HepG2 (cell line): ENCODE data around the gene CLIP2.

Source experiments
- CAMTA2 ChIP-seq: sonication (generic); formaldehyde crosslinking; IDR thresholded peaks from 2 replicates; pipeline ENCODE4 v1.4.0; 2020; ENCODE audit warnings: mild to moderate bottlenecking, missing genetic modification reagents, borderline replicate concordance
- ELK4 ChIP-seq: sonication (generic); formaldehyde crosslinking; IDR thresholded peaks from 2 replicates; pipeline ENCODE4 v1.9.0; 2021; ENCODE audit warnings: missing genetic modification reagents, borderline replicate concordance
- ISL2 ChIP-seq: sonication (generic); formaldehyde crosslinking; IDR thresholded peaks from 2 replicates; pipeline ENCODE4 v1.5.0; 2020; ENCODE audit warnings: missing genetic modification reagents
- PBX3 ChIP-seq: sonication (generic); formaldehyde crosslinking; IDR thresholded peaks from 2 replicates; pipeline ENCODE4 v1.8.1; 2023; ENCODE audit warnings: missing genetic modification reagents, inconsistent platforms, borderline replicate concordance
- PHF8 ChIP-seq: sonication (generic); formaldehyde crosslinking; IDR thresholded peaks from 2 replicates; pipeline ENCODE4 v1.5.0; 2020; ENCODE audit warnings: missing genetic modification reagents
- POLR2A ChIP-seq, 2 experiments: IDR thresholded peaks; 2 replicates each; pipeline ENCODE4 v1.6.1; 2011; ENCODE audit warnings: low read depth in 2 of 2, low read length in 2 of 2, mild to moderate bottlenecking in 1 of 2, moderate library complexity in 1 of 2; ENCODE audit not compliant: insufficient read depth in 1 of 2
- POLR2AphosphoS5 ChIP-seq: IDR thresholded peaks from 2 replicates; pipeline ENCODE4 v1.6.1; 2012; ENCODE audit warnings: low read depth, low read length
- PPARG ChIP-seq: conservative IDR thresholded peaks from 2 replicates; pipeline ENCODE4 v1.6.1; 2016; ENCODE audit warnings: missing biosample characterization, missing genetic modification reagents
- TOE1 ChIP-seq: sonication (generic); formaldehyde crosslinking; IDR thresholded peaks from 2 replicates; pipeline ENCODE4 v1.4.0; 2020; ENCODE audit warnings: mild to moderate bottlenecking, missing genetic modification reagents
- ZZZ3 ChIP-seq: sonication (generic); formaldehyde crosslinking; IDR thresholded peaks from 2 replicates; pipeline ENCODE4 v1.4.0; 2020; ENCODE audit warnings: missing genetic modification reagents, mild to moderate bottlenecking, borderline replicate concordance
- TF ChIP-seq, protein P1 (sequence below): sonication (generic); formaldehyde crosslinking; IDR thresholded peaks from 2 replicates; pipeline ENCODE4 v1.4.0; 2020; ENCODE audit warnings: missing genetic modification reagents, mild to moderate bottlenecking, borderline replicate concordance
- TF ChIP-seq, protein P2 (sequence below): sonication (generic); formaldehyde crosslinking; IDR thresholded peaks from 2 replicates; pipeline ENCODE4 v1.5.0; 2020; ENCODE audit warnings: mild to moderate bottlenecking, missing genetic modification reagents, moderate library complexity

GRCh38 chr7:74318043-74318442 is 28.8 kb downstream of the CLIP2 start:
- no peak for TF ChIP-seq PHF8
- TF ChIP-seq ELK4 (CRISPR knock-in tag) = no peak
- no peak for TF ChIP-seq POLR2A (IDR thresholded peaks at IDR 0.05; ENCODE audit: insufficient read depth in 1 of 2, low read depth in 2 of 2, low read length in 2 of 2)
- TF ChIP-seq POLR2AphosphoS5 = no peak
- no peak for TF ChIP-seq ZZZ3
- TF ChIP-seq, protein P1, sequence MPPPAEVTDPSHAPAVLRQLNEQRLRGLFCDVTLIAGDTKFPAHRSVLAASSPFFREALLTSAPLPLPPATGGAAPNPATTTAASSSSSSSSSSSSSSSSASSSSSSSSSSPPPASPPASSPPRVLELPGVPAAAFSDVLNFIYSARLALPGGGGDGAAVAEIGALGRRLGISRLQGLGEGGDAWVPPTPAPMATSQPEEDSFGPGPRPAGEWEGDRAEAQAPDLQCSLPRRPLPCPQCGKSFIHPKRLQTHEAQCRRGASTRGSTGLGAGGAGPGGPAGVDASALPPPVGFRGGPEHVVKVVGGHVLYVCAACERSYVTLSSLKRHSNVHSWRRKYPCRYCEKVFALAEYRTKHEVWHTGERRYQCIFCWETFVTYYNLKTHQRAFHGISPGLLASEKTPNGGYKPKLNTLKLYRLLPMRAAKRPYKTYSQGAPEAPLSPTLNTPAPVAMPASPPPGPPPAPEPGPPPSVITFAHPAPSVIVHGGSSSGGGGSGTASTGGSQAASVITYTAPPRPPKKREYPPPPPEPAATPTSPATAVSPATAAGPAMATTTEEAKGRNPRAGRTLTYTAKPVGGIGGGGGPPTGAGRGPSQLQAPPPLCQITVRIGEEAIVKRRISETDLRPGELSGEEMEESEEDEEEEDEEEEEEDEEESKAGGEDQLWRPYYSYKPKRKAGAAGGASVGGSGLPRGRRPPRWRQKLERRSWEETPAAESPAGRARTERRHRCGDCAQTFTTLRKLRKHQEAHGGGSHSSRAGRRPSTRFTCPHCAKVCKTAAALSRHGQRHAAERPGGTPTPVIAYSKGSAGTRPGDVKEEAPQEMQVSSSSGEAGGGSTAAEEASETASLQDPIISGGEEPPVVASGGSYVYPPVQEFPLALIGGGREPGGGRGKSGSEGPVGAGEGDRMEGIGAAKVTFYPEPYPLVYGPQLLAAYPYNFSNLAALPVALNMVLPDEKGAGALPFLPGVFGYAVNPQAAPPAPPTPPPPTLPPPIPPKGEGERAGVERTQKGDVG (CRISPR knock-in tag) = no peak
- TF ChIP-seq PBX3 (CRISPR knock-in tag) = no peak
- TF ChIP-seq TOE1 (CRISPR knock-in tag) = no peak
- no peak for TF ChIP-seq CAMTA2 (CRISPR knock-in tag)
- no peak for TF ChIP-seq PPARG (CRISPR knock-in tag)
- no peak for TF ChIP-seq ISL2 (CRISPR knock-in tag)
- TF ChIP-seq, protein P2, sequence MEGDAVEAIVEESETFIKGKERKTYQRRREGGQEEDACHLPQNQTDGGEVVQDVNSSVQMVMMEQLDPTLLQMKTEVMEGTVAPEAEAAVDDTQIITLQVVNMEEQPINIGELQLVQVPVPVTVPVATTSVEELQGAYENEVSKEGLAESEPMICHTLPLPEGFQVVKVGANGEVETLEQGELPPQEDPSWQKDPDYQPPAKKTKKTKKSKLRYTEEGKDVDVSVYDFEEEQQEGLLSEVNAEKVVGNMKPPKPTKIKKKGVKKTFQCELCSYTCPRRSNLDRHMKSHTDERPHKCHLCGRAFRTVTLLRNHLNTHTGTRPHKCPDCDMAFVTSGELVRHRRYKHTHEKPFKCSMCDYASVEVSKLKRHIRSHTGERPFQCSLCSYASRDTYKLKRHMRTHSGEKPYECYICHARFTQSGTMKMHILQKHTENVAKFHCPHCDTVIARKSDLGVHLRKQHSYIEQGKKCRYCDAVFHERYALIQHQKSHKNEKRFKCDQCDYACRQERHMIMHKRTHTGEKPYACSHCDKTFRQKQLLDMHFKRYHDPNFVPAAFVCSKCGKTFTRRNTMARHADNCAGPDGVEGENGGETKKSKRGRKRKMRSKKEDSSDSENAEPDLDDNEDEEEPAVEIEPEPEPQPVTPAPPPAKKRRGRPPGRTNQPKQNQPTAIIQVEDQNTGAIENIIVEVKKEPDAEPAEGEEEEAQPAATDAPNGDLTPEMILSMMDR (CRISPR knock-in tag) = no peak
